ENCODE data around the gene RBMS3.

RBMS3 gene

DNA sequence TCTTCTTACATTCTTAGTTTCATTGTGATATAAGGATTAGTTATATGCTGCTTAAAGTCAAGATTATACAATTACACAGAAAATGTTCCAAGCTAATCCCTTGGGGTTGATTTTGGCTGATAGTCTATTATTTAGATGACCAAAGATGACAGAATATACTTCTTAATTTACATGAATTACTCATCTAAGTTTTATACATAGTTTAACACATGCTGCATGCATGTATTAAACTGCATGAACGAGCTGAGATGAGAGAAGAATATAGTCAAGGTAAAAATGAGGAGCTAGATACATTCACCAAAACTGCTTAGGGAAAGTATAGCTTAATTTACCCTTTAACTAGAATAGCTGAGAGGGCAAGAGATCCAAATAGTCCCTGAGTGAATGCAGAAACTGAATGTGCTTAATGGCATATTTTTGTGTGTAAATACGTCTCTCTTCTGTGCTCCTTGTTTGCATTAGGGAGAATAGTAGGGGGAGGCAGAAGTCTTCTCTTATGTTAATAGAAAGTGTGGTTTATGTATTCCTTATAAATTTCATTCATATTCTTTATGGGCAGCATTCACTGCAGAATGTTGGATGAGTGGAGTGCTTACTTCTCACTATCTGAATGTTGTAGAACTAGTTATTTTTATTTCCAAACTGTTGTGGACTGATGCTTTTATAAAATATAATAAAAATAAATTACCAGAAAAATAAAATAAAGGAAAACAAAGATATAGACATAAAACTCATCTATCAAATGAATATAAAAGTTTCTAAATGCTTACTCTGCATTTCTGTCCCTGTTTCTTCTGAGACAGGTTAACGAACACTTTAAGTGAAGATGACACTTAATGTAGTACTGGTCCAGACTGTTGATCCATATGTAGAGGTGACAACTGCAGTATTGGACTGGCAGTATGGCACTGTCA lies 327.8 kb downstream of the RBMS3 start:
- DNase-seq (ENCODE audit: extremely low read depth in 1 of 2, low read depth in 1 of 2) = no peak

DNA sequence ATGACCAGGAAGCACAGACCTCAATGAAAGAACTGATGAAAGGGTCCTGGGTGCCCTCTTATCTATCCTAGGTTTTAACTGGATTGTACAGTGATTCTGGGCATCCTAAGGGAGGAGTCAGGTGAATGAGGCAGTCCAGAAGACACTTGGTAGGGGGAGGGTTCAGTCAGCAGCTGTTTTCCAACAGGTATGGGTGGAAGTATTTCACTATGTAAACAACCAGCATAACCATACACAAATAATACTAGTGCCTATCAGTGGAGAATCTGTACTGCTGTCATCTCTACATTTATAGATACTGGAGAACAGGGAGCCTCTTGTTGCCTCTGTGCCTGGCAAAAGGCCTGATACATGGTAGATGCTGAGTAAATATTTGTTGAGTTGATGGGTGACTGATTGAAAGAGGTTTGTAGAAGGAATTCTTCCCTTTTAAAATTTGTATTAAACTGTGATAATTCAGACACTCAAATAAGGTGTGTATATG lies 328.5 kb downstream of the RBMS3 start:
- DNase-seq (ENCODE audit: extremely low read depth in 1 of 2, low read depth in 1 of 2) = no peak

DNA sequence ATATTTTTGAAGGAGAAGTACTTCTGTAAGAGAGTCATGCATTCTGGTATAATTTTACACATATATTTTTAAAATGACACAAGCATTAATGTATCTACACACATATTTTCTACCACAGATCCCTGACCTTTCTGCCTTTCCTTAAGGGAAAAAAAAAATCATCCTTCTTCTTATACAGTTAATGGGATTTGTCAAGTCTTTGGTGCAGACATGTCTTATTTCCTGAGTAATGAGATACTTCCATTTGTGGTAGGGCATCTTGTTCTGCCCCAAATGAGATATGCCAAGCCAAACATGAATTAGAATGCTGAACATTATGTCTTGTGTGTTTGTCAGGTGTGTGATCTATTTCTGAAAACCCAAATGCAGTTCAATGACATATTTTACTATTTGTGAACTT lies 329.9 kb downstream of the RBMS3 start:
- DNase-seq (ENCODE audit: extremely low read depth in 1 of 2, low read depth in 1 of 2) = no peak

DNA sequence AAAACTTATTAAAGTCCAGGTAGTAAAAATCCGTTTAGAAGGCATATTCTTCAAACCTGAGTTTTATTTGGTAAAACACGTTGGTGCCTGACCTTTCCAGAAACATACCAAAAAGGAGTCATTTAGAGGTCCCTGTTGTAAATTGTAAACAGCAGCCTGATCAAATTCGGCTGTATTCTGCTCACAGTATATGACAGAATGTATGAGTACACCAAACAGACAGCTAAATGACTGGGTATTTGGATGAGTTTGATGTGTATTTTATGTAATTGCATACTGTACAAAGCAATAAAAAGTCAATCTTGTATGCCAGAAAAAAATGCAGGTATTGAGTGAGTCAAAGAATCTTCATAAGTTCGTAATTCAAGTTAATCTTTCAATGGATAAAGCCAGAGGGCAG lies 330.4 kb downstream of the RBMS3 start:
- no peak for DNase-seq (ENCODE audit: extremely low read depth in 1 of 2, low read depth in 1 of 2)

DNA sequence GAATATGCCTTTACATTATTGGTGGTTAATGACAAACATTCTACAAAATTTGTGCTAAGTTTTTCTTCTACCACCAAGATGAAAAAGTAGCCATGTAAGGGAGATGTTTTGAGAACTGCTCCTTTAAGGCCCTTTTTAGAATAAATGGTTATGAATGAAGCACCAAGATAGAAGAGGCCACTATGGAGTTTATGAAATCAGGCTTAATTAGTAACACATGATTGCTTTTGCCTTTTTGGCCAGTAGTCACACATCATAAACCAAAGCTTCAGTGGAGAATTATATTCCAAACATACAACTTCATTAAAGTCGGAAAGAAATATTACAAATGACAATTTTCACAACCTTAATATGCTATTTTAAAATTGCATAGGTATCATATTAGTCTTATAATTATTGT lies 331.7 kb downstream of the RBMS3 start:
- DNase-seq (ENCODE audit: extremely low read depth in 1 of 2, low read depth in 1 of 2) = no peak

DNA sequence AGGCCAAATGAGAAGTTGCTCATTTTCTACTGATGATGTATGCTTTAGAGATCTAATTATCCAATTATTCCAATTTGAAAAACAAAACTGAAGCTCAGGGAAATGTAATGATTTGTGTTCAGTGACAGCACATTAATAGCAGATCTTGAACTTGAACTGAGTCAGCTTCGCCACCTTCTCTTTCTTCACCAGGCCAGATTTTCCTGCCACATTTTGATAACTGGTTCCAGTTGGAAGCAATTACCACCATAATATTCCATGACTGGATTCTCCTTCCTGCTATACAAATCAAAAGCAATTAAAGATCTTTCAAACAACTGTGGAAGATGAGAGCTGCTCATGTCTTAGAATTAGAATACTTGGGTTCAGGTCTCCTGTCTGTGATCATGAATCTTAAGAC lies 334.1 kb downstream of the RBMS3 start:
- no peak for DNase-seq (ENCODE audit: extremely low read depth in 1 of 2, low read depth in 1 of 2)

DNA sequence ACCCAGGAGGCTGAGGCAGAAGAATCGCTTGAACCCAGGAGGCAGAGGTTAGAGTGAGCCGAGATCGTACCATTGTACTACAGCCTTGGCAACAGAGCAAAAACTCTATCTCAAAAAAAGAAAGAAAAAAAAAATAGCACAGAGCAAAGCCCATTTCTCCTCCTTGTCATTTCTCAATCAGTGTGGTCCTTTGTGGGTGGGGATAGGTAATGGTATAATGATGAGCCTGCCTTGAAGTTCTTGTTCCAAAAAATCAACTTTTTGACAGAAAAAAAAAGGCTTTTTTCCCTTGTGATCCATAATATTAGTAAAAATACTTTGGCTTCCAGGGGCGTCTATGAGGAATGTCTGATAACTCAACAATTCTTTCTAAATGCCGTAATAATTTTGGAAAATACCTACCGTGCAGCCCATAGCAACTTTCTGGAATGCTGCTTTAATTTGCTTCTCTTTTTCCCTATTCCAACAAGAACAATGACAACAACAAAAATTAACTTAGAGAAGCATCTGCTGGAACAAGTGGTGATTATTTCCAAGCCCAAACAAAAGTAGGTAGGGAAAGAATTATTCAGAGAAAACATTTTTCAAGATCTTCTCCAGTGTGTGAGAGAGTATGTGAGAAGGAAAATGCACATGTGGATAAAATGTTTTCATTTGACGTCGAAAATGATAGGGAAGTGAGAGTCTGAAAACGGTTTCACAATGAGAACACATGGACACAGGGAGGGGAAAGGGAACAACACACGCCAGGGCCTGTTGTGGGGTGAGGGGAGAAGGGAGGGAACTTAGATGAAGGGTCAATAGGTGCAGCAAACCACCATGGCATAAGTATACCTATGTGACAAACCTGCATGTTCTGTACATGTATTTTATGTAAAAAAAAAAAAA lies 337.8 kb downstream of the RBMS3 start:
- no peak for DNase-seq (ENCODE audit: extremely low read depth in 1 of 2, low read depth in 1 of 2)

DNA sequence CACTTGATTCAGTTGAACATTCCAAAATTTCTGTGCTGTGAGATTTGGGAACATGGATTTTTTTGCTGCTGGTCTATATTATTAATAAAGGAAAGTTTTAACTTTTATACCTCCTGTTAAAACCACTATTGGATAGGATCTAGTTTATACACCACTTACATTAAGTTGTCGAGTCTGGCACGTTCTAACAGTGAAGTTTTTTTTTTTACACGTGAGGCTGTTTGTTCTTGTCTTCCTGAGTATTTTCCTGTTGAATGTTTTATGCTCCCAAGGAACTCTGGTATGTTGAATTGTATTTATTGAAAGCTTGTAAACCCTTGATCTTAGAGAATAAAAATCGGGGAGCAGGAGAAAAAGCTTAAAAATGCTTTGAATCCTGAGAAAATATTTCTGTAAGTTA lies 338.8 kb downstream of the RBMS3 start:
- DNase-seq (ENCODE audit: extremely low read depth in 1 of 2, low read depth in 1 of 2) = no peak

DNA sequence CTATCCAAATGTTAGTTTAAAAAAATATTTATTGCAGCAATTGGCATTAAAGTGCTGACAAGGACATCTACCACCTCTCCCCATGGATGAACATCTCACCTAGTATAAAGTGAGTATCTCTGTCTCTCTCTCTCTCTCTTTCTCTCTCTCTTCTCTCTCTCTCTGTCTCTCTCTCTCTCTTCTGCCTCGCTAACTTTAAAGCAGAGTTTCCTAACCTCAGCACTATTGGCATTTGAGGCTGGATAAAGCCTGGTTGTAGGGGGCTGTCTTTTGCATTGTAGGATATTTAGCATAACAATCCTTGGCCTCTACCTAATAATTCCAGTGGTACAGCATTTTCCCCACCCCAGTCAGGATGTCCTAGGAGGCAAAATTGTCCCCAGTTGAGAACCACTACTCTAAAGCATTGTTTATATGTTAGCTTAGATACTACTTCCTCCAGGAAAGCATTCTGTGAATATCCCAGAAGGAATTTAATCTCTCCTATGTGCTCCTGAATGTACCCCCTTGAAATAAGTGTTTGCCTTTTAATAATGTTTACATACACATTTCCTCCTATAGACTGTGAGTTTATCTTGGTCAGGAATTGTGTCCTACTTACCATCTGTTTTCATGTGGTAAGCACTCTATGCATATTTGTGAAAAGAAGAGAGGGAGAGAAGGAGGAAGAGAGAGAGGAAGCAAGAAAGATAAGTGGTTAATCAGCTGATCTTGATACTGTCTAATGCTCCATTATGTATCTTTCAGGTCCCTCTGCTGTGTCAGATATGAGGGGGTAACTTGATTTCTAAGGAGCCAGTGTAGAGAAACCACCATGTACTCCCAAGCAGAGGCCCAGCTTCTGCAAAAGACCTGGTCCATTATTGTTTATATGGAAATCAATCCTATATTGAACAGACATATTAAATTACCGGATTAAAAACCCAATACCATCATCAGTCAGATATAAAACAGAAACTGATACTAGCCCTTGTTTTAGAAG lies 346.6 kb downstream of the RBMS3 start:
- DNase-seq (ENCODE audit: extremely low read depth in 1 of 2, low read depth in 1 of 2) = no peak

- DNase-seq (ENCODE audit: extremely low read depth in 1 of 2, low read depth in 1 of 2) = no peak
These were observed 347.9 kb downstream of the RBMS3 start for GRCh38 chr3:29628795-29629194.

DNA sequence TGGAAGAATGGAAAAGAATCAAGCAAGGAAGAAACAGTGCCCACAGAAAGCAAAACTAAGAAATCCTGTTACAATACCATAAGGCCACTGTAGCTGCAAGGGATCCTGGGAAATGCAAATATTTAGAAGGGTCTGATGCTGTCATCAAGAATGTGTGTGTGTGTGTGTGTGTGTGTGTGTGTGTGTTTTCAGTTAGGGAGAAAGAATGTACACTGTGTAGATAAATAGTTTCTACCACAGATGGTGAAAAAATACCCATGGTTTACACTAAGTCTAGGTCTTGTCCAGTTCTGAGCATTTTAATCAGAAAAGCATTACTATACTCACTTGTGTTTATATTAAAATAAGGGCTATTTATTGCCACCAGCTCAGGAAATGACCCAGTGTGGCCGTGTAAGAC lies 355.0 kb downstream of the RBMS3 start:
- DNase-seq (ENCODE audit: extremely low read depth in 1 of 2, low read depth in 1 of 2) = no peak

- no peak for DNase-seq (ENCODE audit: extremely low read depth in 1 of 2, low read depth in 1 of 2)
These were observed 356.2 kb downstream of the RBMS3 start for GRCh38 chr3:29637068-29637467.

DNA sequence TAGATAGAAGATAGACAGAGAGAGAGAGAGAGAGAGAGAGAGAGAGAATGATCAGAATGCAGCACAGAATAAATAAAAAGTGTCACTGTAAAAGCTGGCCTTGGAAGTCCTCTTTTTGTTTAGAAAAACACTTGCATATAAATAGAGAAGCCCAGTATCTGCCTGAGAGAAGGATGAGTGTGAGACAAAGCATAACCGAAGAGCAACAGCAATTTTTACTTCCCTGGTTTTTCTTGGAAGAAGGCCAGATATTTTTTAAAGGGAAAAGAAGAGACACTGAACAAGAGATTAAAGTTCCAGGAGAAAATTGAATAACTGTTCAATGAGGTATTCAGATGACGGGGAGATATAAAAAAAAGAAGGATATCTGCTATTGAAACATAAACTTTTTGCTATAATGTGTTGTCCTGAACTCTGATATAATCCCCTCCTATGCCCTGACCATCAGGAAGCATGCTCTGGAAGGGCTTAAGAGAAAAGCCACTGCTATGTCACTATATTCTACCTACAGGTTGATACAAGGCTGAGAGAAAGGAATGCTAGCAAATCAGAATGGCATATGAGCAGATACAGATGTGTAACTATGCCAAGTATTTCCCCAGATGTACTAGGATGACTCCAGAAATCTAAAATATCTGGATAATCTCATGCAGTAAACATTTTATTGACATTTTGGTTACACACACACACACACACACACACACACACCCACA lies 358.9 kb downstream of the RBMS3 start:
- no peak for DNase-seq (ENCODE audit: extremely low read depth in 1 of 2, low read depth in 1 of 2)

GRCh38 chr3:29642393-29643033 lies 361.6 kb downstream of the RBMS3 start:
- no peak for DNase-seq (ENCODE audit: extremely low read depth in 1 of 2, low read depth in 1 of 2)

DNA sequence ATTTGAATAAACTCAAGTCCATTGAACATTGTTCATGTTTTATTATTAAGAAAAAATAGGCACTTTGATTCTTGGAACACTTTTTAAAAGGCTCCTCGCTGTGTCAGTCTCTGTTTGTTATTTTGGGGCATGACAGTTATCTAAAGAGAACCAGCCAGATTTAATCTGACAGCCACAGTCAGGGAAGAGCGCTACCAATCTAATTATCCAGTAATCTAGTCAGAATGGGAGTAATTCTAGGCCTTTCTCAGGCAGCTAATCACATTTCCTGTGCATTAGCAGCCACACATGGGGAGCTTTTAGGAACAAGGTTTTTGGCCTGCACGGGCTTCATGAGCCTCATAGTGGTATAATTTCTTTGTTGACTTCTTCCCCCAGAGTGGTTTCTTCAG lies 362.2 kb downstream of the RBMS3 start:
- DNase-seq (ENCODE audit: extremely low read depth in 1 of 2, low read depth in 1 of 2) = no peak

DNA sequence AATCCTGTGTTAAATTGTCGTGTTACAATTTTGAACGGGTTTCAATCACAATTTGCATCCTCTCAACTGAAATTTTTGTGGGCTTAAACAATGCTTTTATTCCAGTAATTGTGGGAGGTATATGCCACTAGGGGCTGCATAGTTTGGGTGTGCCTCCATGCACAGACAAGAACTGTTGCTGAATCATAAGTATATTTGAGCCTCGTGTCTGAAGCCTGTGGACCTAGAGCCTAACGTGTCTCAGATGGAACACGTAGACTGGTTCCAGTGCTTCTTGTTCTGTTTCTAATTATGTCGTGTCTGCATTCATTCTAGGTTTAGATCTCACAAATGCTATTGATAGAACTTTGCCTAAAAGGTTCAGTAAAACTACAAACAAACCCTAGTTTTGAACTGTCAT lies 363.4 kb downstream of the RBMS3 start:
- no peak for DNase-seq (ENCODE audit: extremely low read depth in 1 of 2, low read depth in 1 of 2)

DNA sequence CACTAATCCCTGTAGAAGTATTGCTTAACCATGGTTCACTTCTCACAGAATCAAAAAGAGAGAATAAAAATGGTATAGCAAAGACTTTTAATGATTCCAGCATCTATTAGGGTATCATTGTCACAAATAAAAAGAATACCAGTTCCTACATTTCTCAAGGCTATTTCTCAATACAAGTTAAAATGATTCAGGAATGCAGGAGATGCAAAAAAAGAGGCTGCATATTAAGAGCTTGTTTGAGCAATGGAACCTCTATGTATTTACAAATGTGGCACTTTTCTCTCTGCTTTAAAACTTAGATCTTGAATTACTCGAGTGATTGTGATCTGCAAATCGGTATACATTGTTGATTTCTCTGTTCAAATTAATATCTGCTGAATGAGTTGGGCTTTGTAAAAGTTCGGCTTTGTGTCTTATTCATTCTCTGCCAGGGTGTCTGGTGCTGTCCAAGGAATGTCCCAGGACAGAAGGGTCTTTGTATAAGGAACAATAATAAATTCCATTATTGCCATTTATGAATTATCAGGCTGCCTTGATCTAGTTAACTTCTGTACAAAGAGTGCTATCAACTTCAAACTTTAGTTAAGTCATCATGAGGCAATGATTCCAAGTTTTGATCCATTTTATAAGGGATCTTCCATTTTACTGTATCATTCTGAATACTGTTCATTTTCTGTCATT lies 364.2 kb downstream of the RBMS3 start:
- no peak for DNase-seq (ENCODE audit: extremely low read depth in 1 of 2, low read depth in 1 of 2)

DNA sequence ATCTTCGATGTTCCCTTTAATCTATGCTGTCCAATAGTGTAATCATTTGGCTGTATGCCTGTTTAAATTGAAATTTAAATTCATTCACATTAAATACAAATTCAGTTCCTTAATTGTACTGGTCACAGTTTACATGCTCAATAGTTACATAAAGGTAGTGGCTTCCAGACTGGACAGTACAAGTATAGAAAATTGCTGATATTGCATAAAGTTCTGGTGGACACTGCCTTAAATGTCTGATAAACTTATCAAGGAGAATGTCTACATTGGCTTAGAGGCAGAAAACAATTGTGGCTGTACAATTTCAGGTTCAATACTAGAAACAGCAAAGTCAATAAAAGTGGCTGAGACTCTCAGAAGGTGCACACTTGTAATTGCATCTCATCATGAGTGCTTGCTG lies 365.2 kb downstream of the RBMS3 start:
- no peak for DNase-seq (ENCODE audit: extremely low read depth in 1 of 2, low read depth in 1 of 2)

All from activated CD8-positive, alpha-beta memory T cell treated with anti-CD3 and anti-CD28 coated beads for 1 hour (primary cell).